K562 (cell line): ENCODE data around the gene IRF4.

Source experiments
- EP300 ChIP-seq: IDR thresholded peaks from 2 replicates; pipeline ENCODE4 v1.6.1; 2012; ENCODE audit warnings: low read length, improper control_type of control experiment
- NFYB ChIP-seq: IDR thresholded peaks from 2 replicates; pipeline ENCODE4 v1.6.1; 2011; ENCODE audit warnings: mild to moderate bottlenecking, moderate library complexity; ENCODE audit not compliant: insufficient read length; ENCODE audit errors: extremely low read depth
- TF ChIP-seq, protein P1 (sequence below): sonication (generic); formaldehyde crosslinking; IDR thresholded peaks from 2 replicates; pipeline ENCODE4 v1.8.1; 2023; ENCODE audit warnings: mild to moderate bottlenecking, missing genetic modification reagents

DNA sequence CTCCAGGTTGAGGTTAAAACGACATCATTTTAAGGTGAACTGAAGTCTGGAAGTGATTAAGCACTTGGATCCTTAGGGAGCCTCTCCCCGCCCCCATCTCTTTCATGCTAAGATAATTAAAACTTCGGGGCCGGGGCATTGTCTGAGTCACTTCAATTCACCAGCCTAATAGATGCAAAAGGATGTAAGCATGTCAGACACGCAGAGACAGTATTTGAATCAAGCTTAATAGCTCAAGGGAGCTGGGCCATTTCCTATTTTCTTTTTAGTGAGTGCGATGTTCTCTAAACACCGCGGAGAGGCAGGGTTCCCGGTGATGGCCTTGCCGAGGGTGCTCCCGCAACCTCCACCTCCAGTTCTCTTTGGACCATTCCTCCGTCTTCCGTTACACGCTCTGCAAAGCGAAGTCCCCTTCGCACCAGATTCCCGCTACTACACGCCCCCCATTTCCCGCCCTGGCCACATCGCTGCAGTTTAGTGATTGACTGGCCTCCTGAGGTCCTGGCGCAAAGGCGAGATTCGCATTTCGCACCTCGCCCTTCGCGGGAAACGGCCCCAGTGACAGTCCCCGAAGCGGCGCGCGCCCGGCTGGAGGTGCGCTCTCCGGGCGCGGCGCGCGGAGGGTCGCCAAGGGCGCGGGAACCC lies 516 bp upstream of the IRF4 start:
- TF ChIP-seq EP300 (no peak), NFYB (no peak)
- TF ChIP-seq, protein P1, sequence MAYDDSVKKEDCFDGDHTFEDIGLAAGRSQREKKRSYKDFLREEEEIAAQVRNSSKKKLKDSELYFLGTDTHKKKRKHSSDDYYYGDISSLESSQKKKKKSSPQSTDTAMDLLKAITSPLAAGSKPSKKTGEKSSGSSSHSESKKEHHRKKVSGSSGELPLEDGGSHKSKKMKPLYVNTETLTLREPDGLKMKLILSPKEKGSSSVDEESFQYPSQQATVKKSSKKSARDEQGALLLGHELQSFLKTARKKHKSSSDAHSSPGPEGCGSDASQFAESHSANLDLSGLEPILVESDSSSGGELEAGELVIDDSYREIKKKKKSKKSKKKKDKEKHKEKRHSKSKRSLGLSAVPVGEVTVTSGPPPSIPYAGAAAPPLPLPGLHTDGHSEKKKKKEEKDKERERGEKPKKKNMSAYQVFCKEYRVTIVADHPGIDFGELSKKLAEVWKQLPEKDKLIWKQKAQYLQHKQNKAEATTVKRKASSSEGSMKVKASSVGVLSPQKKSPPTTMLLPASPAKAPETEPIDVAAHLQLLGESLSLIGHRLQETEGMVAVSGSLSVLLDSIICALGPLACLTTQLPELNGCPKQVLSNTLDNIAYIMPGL, result no peak
